Measurements from ENCODE around the gene SELENOM.

Gene SELENOM

GRCh38 chr22:31133911-31134310 lies 26.5 kb upstream of the SELENOM start:
- Histone ChIP-seq H3K27me3 (replicated peaks; ENCODE audit: control insufficient read depth, insufficient read depth, low read length) (no peaks in the 10 kb centered on the region), H3K36me3 (ENCODE audit: control insufficient read depth, insufficient read depth, low read length) (no peaks in the 10 kb centered on the region), H3K4me3 (replicated peaks; ENCODE audit: low read depth, low read length) (no peak overlapping the region)
- no peak for TF ChIP-seq CTCF (IDR thresholded peaks at IDR 0.05; ENCODE audit: insufficient read depth, low read length, poor library complexity, severe bottlenecking)
- no peak for DNase-seq (ENCODE audit: extremely low read depth, insufficient read length)

GRCh38 chr22:31130873-31131272 lies 23.5 kb upstream of the SELENOM start:
- no peak for TF ChIP-seq CTCF (IDR thresholded peaks at IDR 0.05; ENCODE audit: insufficient read depth, low read length, poor library complexity, severe bottlenecking)
- no peaks in the 10 kb centered on the region for H3K36me3 ChIP-seq (ENCODE audit: control insufficient read depth, insufficient read depth, low read length)
- no peak overlapping the region for H3K4me3 ChIP-seq (replicated peaks; ENCODE audit: low read depth, low read length)

GRCh38 chr22:31128156-31128555 lies 20.8 kb upstream of the SELENOM start:
- Histone ChIP-seq H3K27me3 (replicated peaks; ENCODE audit: control insufficient read depth, insufficient read depth, low read length) (peaks cover 4% of the 10 kb centered on the region; the same call in 1 of the 2 replicates), H3K36me3 (ENCODE audit: control insufficient read depth, insufficient read depth, low read length) (no peaks in the 10 kb centered on the region), H3K4me3 (replicated peaks; ENCODE audit: low read depth, low read length) (no peak overlapping the region)
- DNase-seq (ENCODE audit: extremely low read depth, insufficient read length): no peak
- no peak for TF ChIP-seq CTCF (IDR thresholded peaks at IDR 0.05; ENCODE audit: insufficient read depth, low read length, poor library complexity, severe bottlenecking)

More at GRCh38 chr22:31130873-31131272, 23.5 kb upstream of the SELENOM start:
- H3K27me3 ChIP-seq (replicated peaks; ENCODE audit: control insufficient read depth, insufficient read depth, low read length): no peaks in the 10 kb centered on the region
- no peak for DNase-seq (ENCODE audit: extremely low read depth, insufficient read length)

- DNase-seq (ENCODE audit: extremely low read depth, insufficient read length): peak; percentile 46
- H3K36me3 ChIP-seq (ENCODE audit: control insufficient read depth, insufficient read depth, low read length): no peaks in the 10 kb centered on the region
- peaks cover 4% of the 10 kb centered on the region; the same call in 1 of the 2 replicates for H3K27me3 ChIP-seq (replicated peaks; ENCODE audit: control insufficient read depth, insufficient read depth, low read length)
- no peak for TF ChIP-seq CTCF (IDR thresholded peaks at IDR 0.05; ENCODE audit: insufficient read depth, low read length, poor library complexity, severe bottlenecking)
- no peak overlapping the region for H3K4me3 ChIP-seq (replicated peaks; ENCODE audit: low read depth, low read length)
Measured at GRCh38 chr22:31127181-31127772, 19.9 kb upstream of the SELENOM start.

- peaks cover 4% of the 10 kb centered on the region; the same call in 1 of the 2 replicates for H3K27me3 ChIP-seq (replicated peaks; ENCODE audit: control insufficient read depth, insufficient read depth, low read length)
- DNase-seq (ENCODE audit: extremely low read depth, insufficient read length): no peak
- H3K4me3 ChIP-seq (replicated peaks; ENCODE audit: low read depth, low read length): no peak overlapping the region
- H3K36me3 ChIP-seq (ENCODE audit: control insufficient read depth, insufficient read depth, low read length): no peaks in the 10 kb centered on the region
- no peak for TF ChIP-seq CTCF (IDR thresholded peaks at IDR 0.05; ENCODE audit: insufficient read depth, low read length, poor library complexity, severe bottlenecking)
Measured at GRCh38 chr22:31126869-31127175, 19.5 kb upstream of the SELENOM start.
